ENCODE measurements around the gene BCAS3.

BCAS3 gene

GRCh38 chr17:61065263-61065773 lies 387.7 kb downstream of the BCAS3 start:
- Histone ChIP-seq H3K27ac (ENCODE audit: low read depth, low read length) (no peak overlapping the region), H3K56ac (ENCODE audit: low read length) (no peak overlapping the region), H3K4me2 (ENCODE audit: low read length) (no peak overlapping the region), H2BK120ac (ENCODE audit: low read depth, low read length) (no peak overlapping the region), H3K79me2 (ENCODE audit: control insufficient read depth, insufficient read depth, low read length) (no peaks in the 10 kb centered on the region), H3K18ac (ENCODE audit: low read length) (no peak overlapping the region), H3K36me3 (ENCODE audit: control insufficient read depth, insufficient read depth, low read length) (no peaks in the 10 kb centered on the region), H2AK5ac (ENCODE audit: low read length) (no peak overlapping the region), H2BK5ac (ENCODE audit: low read length) (no peak overlapping the region), H4K5ac (ENCODE audit: low read length) (no peak overlapping the region), H3K27me3 (ENCODE audit: insufficient read depth, low read length, poor library complexity) (no peaks in the 10 kb centered on the region), H2BK15ac (replicated peaks; ENCODE audit: low read depth) (no peak overlapping the region), H3K4ac (ENCODE audit: low read depth, low read length) (no peak overlapping the region), H4K8ac (ENCODE audit: low read depth, low read length) (no peak overlapping the region), H3K4me3 (ENCODE audit: low read length) (no peak overlapping the region), H3K79me1 (ENCODE audit: low read length) (no peaks in the 10 kb centered on the region), H3K23ac (ENCODE audit: low read length) (no peak overlapping the region), H3K9ac (ENCODE audit: low read length) (no peak overlapping the region), H3K4me1 (ENCODE audit: control insufficient read depth, low read depth, low read length) (no peaks in the 10 kb centered on the region)
- WGBS (ENCODE audit: extremely low coverage, insufficient coverage, low lambda C conversion rate) = no CpG with 5 or more reads among the region's 2 CpGs
- peak; percentile 26 for DNase-seq

GRCh38 chr17:61066062-61066461 lies 388.4 kb downstream of the BCAS3 start:
- Histone ChIP-seq H4K5ac (ENCODE audit: low read length) (no peak overlapping the region), H4K8ac (ENCODE audit: low read depth, low read length) (no peak overlapping the region), H2AK5ac (ENCODE audit: low read length) (no peak overlapping the region), H3K27me3 (ENCODE audit: insufficient read depth, low read length, poor library complexity) (no peaks in the 10 kb centered on the region), H3K27ac (ENCODE audit: low read depth, low read length) (no peak overlapping the region), H3K4me3 (ENCODE audit: low read length) (no peak overlapping the region), H3K9ac (ENCODE audit: low read length) (no peak overlapping the region), H3K79me1 (ENCODE audit: low read length) (no peaks in the 10 kb centered on the region), H3K4me1 (ENCODE audit: control insufficient read depth, low read depth, low read length) (no peaks in the 10 kb centered on the region), H3K56ac (ENCODE audit: low read length) (no peak overlapping the region), H3K4ac (ENCODE audit: low read depth, low read length) (no peak overlapping the region), H2BK15ac (replicated peaks; ENCODE audit: low read depth) (no peak overlapping the region), H2BK120ac (ENCODE audit: low read depth, low read length) (no peak overlapping the region), H3K36me3 (ENCODE audit: control insufficient read depth, insufficient read depth, low read length) (no peaks in the 10 kb centered on the region), H2BK5ac (ENCODE audit: low read length) (no peak overlapping the region), H3K18ac (ENCODE audit: low read length) (no peak overlapping the region), H3K4me2 (ENCODE audit: low read length) (no peak overlapping the region), H3K79me2 (ENCODE audit: control insufficient read depth, insufficient read depth, low read length) (no peaks in the 10 kb centered on the region), H3K23ac (ENCODE audit: low read length) (no peak overlapping the region)
- DNase-seq = no peak
- WGBS (ENCODE audit: extremely low coverage, insufficient coverage, low lambda C conversion rate) = no CpG with 5 or more reads among the region's 2 CpGs

- Histone ChIP-seq H3K4me3 (ENCODE audit: low read length) (no peak overlapping the region), H3K79me1 (ENCODE audit: low read length) (no peaks in the 10 kb centered on the region), H4K8ac (ENCODE audit: low read depth, low read length) (no peak overlapping the region), H3K27ac (ENCODE audit: low read depth, low read length) (no peak overlapping the region), H2AK5ac (ENCODE audit: low read length) (no peak overlapping the region), H3K4me2 (ENCODE audit: low read length) (no peak overlapping the region), H2BK5ac (ENCODE audit: low read length) (no peak overlapping the region), H2BK15ac (replicated peaks; ENCODE audit: low read depth) (peak overlapping the region; percentile 57), H3K9ac (ENCODE audit: low read length) (no peak overlapping the region), H3K36me3 (ENCODE audit: control insufficient read depth, insufficient read depth, low read length) (no peaks in the 10 kb centered on the region), H4K5ac (ENCODE audit: low read length) (no peak overlapping the region), H3K23ac (ENCODE audit: low read length) (no peak overlapping the region), H3K56ac (ENCODE audit: low read length) (no peak overlapping the region), H3K4ac (ENCODE audit: low read depth, low read length) (no peak overlapping the region), H3K18ac (ENCODE audit: low read length) (no peak overlapping the region), H3K4me1 (ENCODE audit: control insufficient read depth, low read depth, low read length) (no peaks in the 10 kb centered on the region), H2BK120ac (ENCODE audit: low read depth, low read length) (no peak overlapping the region), H3K79me2 (ENCODE audit: control insufficient read depth, insufficient read depth, low read length) (no peaks in the 10 kb centered on the region), H3K27me3 (ENCODE audit: insufficient read depth, low read length, poor library complexity) (no peaks in the 10 kb centered on the region)
- no peak for DNase-seq
- WGBS (ENCODE audit: extremely low coverage, insufficient coverage, low lambda C conversion rate) = no CpG with 5 or more reads among the region's 1 CpG
Measured at GRCh38 chr17:61070649-61071048, 393.0 kb downstream of the BCAS3 start.

- Histone ChIP-seq H3K36me3 (ENCODE audit: control insufficient read depth, insufficient read depth, low read length) (no peaks in the 10 kb centered on the region), H3K23ac (ENCODE audit: low read length) (no peak overlapping the region), H3K4me3 (ENCODE audit: low read length) (no peak overlapping the region), H3K56ac (ENCODE audit: low read length) (no peak overlapping the region), H3K4ac (ENCODE audit: low read depth, low read length) (no peak overlapping the region), H3K9ac (ENCODE audit: low read length) (no peak overlapping the region), H4K8ac (ENCODE audit: low read depth, low read length) (no peak overlapping the region), H4K5ac (ENCODE audit: low read length) (no peak overlapping the region), H2BK15ac (replicated peaks; ENCODE audit: low read depth) (no peak overlapping the region), H3K79me1 (ENCODE audit: low read length) (no peaks in the 10 kb centered on the region), H3K4me1 (ENCODE audit: control insufficient read depth, low read depth, low read length) (no peaks in the 10 kb centered on the region), H2BK120ac (ENCODE audit: low read depth, low read length) (no peak overlapping the region), H2AK5ac (ENCODE audit: low read length) (no peak overlapping the region), H3K79me2 (ENCODE audit: control insufficient read depth, insufficient read depth, low read length) (no peaks in the 10 kb centered on the region), H3K27me3 (ENCODE audit: insufficient read depth, low read length, poor library complexity) (no peaks in the 10 kb centered on the region), H3K18ac (ENCODE audit: low read length) (no peak overlapping the region), H2BK5ac (ENCODE audit: low read length) (no peak overlapping the region), H3K27ac (ENCODE audit: low read depth, low read length) (no peak overlapping the region), H3K4me2 (ENCODE audit: low read length) (no peak overlapping the region)
- WGBS (ENCODE audit: extremely low coverage, insufficient coverage, low lambda C conversion rate) = no CpG with 5 or more reads among the region's 1 CpG
- DNase-seq = peak; percentile 81
Measured at GRCh38 chr17:61072648-61073047, 395.0 kb downstream of the BCAS3 start.

- no CpG with 5 or more reads among the region's 1 CpG for WGBS (ENCODE audit: extremely low coverage, insufficient coverage, low lambda C conversion rate)
- no peak overlapping the region for H4K5ac ChIP-seq (ENCODE audit: low read length)
- DNase-seq = no peak
- no peaks in the 10 kb centered on the region for H3K4me1 ChIP-seq (ENCODE audit: control insufficient read depth, low read depth, low read length)
- H3K18ac ChIP-seq (ENCODE audit: low read length) = no peak overlapping the region
- no peaks in the 10 kb centered on the region for H3K79me1 ChIP-seq (ENCODE audit: low read length)
- no peak overlapping the region for H3K23ac ChIP-seq (ENCODE audit: low read length)
- H3K79me2 ChIP-seq (ENCODE audit: control insufficient read depth, insufficient read depth, low read length) = no peaks in the 10 kb centered on the region
- H2BK15ac ChIP-seq (replicated peaks; ENCODE audit: low read depth) = no peak overlapping the region
- no peak overlapping the region for H2BK5ac ChIP-seq (ENCODE audit: low read length)
- no peak overlapping the region for H3K27ac ChIP-seq (ENCODE audit: low read depth, low read length)
- no peak overlapping the region for H3K4ac ChIP-seq (ENCODE audit: low read depth, low read length)
- H3K9ac ChIP-seq (ENCODE audit: low read length) = no peak overlapping the region
- H3K56ac ChIP-seq (ENCODE audit: low read length) = no peak overlapping the region
- H3K4me3 ChIP-seq (ENCODE audit: low read length) = no peak overlapping the region
- H3K36me3 ChIP-seq (ENCODE audit: control insufficient read depth, insufficient read depth, low read length) = no peaks in the 10 kb centered on the region
- no peak overlapping the region for H2AK5ac ChIP-seq (ENCODE audit: low read length)
- H3K27me3 ChIP-seq (ENCODE audit: insufficient read depth, low read length, poor library complexity) = no peaks in the 10 kb centered on the region
- no peak overlapping the region for H3K4me2 ChIP-seq (ENCODE audit: low read length)
- H2BK120ac ChIP-seq (ENCODE audit: low read depth, low read length) = no peak overlapping the region
- no peak overlapping the region for H4K8ac ChIP-seq (ENCODE audit: low read depth, low read length)
Measured at GRCh38 chr17:61073131-61073530, 395.5 kb downstream of the BCAS3 start.

GRCh38 chr17:61073799-61074513 lies 396.3 kb downstream of the BCAS3 start:
- no peaks in the 10 kb centered on the region for H3K79me1 ChIP-seq (ENCODE audit: low read length)
- no peak overlapping the region for H4K8ac ChIP-seq (ENCODE audit: low read depth, low read length)
- H2AK5ac ChIP-seq (ENCODE audit: low read length) = no peak overlapping the region
- H3K18ac ChIP-seq (ENCODE audit: low read length) = no peak overlapping the region
- DNase-seq = peak; percentile 3
- H3K27ac ChIP-seq (ENCODE audit: low read depth, low read length) = no peak overlapping the region
- no peaks in the 10 kb centered on the region for H3K79me2 ChIP-seq (ENCODE audit: control insufficient read depth, insufficient read depth, low read length)
- H3K9ac ChIP-seq (ENCODE audit: low read length) = no peak overlapping the region
- H3K23ac ChIP-seq (ENCODE audit: low read length) = no peak overlapping the region
- no peak overlapping the region for H3K56ac ChIP-seq (ENCODE audit: low read length)
- H3K27me3 ChIP-seq (ENCODE audit: insufficient read depth, low read length, poor library complexity) = no peaks in the 10 kb centered on the region
- WGBS (ENCODE audit: extremely low coverage, insufficient coverage, low lambda C conversion rate) = no CpG with 5 or more reads among the region's 3 CpGs
- H3K36me3 ChIP-seq (ENCODE audit: control insufficient read depth, insufficient read depth, low read length) = no peaks in the 10 kb centered on the region
- H2BK5ac ChIP-seq (ENCODE audit: low read length) = no peak overlapping the region
- H4K5ac ChIP-seq (ENCODE audit: low read length) = no peak overlapping the region
- no peaks in the 10 kb centered on the region for H3K4me1 ChIP-seq (ENCODE audit: control insufficient read depth, low read depth, low read length)
- no peak overlapping the region for H3K4me2 ChIP-seq (ENCODE audit: low read length)
- no peak overlapping the region for H2BK15ac ChIP-seq (replicated peaks; ENCODE audit: low read depth)
- H3K4me3 ChIP-seq (ENCODE audit: low read length) = no peak overlapping the region
- H2BK120ac ChIP-seq (ENCODE audit: low read depth, low read length) = no peak overlapping the region
- H3K4ac ChIP-seq (ENCODE audit: low read depth, low read length) = no peak overlapping the region

All from mesendoderm (in vitro differentiated cells).